ENCODE results near the gene MYLK. TPM values are rescaled to one million over a fixed set of nuclear protein-coding genes. Genes with fewer than 3 reads are reported as not detected.

The MYLK gene
- total and polyA plus RNA-seq, 10 of the 15 experiments (the other 5 are each of a cell fraction or from before 2014, with no cell fraction given), result 0.04 to 1.6 (median 0.42) TPM; not detected in 1

DNA sequence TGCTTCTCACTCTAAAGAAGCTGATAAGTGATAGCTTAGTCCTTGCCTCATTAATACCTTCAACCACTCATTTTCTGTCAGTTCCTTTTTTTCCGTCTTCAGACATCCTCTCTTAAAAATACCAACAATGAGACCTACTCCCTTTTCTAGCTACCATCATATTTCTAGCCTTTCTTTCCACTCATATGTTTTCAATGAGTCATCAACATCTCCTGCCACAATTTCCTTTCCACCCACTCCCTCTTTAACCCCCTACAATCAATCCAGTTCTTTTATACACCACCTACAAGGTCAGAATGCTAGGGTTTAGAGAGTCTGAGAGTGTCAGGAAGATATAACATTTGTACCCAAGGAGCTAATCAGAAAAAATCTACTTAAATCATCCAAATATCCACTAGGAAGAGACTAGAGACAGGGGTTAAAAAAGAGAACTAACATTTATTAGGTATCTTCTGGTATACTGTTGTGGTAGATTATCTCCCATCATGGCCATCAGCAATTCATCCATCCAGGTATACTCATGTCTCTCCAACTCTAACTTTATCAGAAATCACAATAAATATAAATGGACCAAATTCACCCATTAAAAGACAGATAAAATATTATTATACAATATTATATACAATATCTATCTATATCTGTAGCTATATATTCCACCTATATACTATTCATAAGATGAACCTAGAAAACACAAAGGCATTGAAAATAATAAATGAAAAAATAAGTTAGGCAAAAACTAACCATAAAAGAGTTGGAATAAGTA is 42.5 kb downstream of the MYLK start (continued):
- TF ChIP-seq ZNF687 (IDR thresholded peaks at IDR 0.05), result no peak
- TF ChIP-seq EGR1 (IDR thresholded peaks at IDR 0.05; ENCODE audit: borderline replicate concordance in 1 of 2, low read depth in 2 of 2, low read length in 2 of 2), result no peak
- no peak for TF ChIP-seq E2F8 (IDR thresholded peaks at IDR 0.05; ENCODE audit: low read depth, partially characterized antibody)
- TF ChIP-seq ZNF622 (IDR thresholded peaks at IDR 0.05), result no peak
- TF ChIP-seq RELA (IDR thresholded peaks at IDR 0.05; ENCODE audit: borderline replicate concordance, partially characterized antibody), result no peak
